Measurements from ENCODE around the gene COX15. TPM values are rescaled to one million over a fixed set of nuclear protein-coding genes. Genes with fewer than 3 reads are reported as not detected.

COX15 gene
- total RNA-seq, 6 experiments from 2014 or later, result 36.7 to 42.1 (median 38.7) TPM

GRCh38 chr10:99769706-99770105 is 37.8 kb upstream of the COX15 start:
- Mint-ChIP-seq H3K36me3 (ENCODE audit: low read depth) (peaks cover 1% of the 10 kb centered on the region), H3K9me3 (no peaks in the 10 kb centered on the region), H3K27me3 (ENCODE audit: insufficient read depth) (peaks cover 2% of the 10 kb centered on the region; the same call in 1 of the 2 replicates), H3K4me3 (peak overlapping the region; percentile 41; the same call in 1 of the 2 replicates), H3K27ac (peak overlapping the region; percentile 85; the same call in 1 of the 2 replicates), H3K4me1 (ENCODE audit: low read depth) (peaks cover 21% of the 10 kb centered on the region)
- no peak for TF ChIP-seq CTCF (IDR thresholded peaks at IDR 0.05)
- DNase-seq, result no peak

GRCh38 chr10:99768556-99768955 is 36.6 kb upstream of the COX15 start:
- Mint-ChIP-seq H3K4me1 (ENCODE audit: low read depth) (peaks cover 30% of the 10 kb centered on the region), H3K36me3 (ENCODE audit: low read depth) (peaks cover 13% of the 10 kb centered on the region), H3K4me3 (peak overlapping the region; percentile 41; the same call in 1 of the 2 replicates), H3K27ac (peak overlapping the region; percentile 85), H3K9me3 (no peaks in the 10 kb centered on the region), H3K27me3 (ENCODE audit: insufficient read depth) (peaks cover 2% of the 10 kb centered on the region; the same call in 1 of the 2 replicates)
- no peak for DNase-seq
- no peak for TF ChIP-seq CTCF (IDR thresholded peaks at IDR 0.05)

GRCh38 chr10:99767901-99768300 is 36.0 kb upstream of the COX15 start:
- Mint-ChIP-seq H3K4me3 (no peak overlapping the region), H3K9me3 (no peaks in the 10 kb centered on the region), H3K27ac (peak overlapping the region; percentile 85; the same call in 1 of the 2 replicates), H3K4me1 (ENCODE audit: low read depth) (peaks cover 33% of the 10 kb centered on the region), H3K36me3 (ENCODE audit: low read depth) (peaks cover 17% of the 10 kb centered on the region), H3K27me3 (ENCODE audit: insufficient read depth) (peaks cover 2% of the 10 kb centered on the region; the same call in 1 of the 2 replicates)
- no peak for TF ChIP-seq CTCF (IDR thresholded peaks at IDR 0.05)
- DNase-seq, result no peak

GRCh38 chr10:99766302-99766681 is 34.4 kb upstream of the COX15 start:
- DNase-seq, result no peak
- Mint-ChIP-seq H3K27ac (no peak overlapping the region), H3K4me3 (no peak overlapping the region), H3K4me1 (ENCODE audit: low read depth) (peaks cover 40% of the 10 kb centered on the region), H3K27me3 (ENCODE audit: insufficient read depth) (peaks cover 2% of the 10 kb centered on the region; the same call in 1 of the 2 replicates), H3K36me3 (ENCODE audit: low read depth) (peaks cover 28% of the 10 kb centered on the region), H3K9me3 (peaks cover 4% of the 10 kb centered on the region; the same call in 1 of the 2 replicates)
- TF ChIP-seq CTCF (IDR thresholded peaks at IDR 0.05), result no peak

GRCh38 chr10:99765672-99766301 is 33.9 kb upstream of the COX15 start:
- Mint-ChIP-seq H3K4me1 (ENCODE audit: low read depth) (peaks cover 45% of the 10 kb centered on the region), H3K27ac (no peak overlapping the region), H3K9me3 (peaks cover 4% of the 10 kb centered on the region; the same call in 1 of the 2 replicates), H3K27me3 (ENCODE audit: insufficient read depth) (peaks cover 2% of the 10 kb centered on the region; the same call in 1 of the 2 replicates), H3K36me3 (ENCODE audit: low read depth) (peaks cover 33% of the 10 kb centered on the region), H3K4me3 (no peak overlapping the region)
- DNase-seq, result no peak
- TF ChIP-seq CTCF (IDR thresholded peaks at IDR 0.05), result no peak
